H9 (cell line): ENCODE measurements around the gene EVL. TPM values are rescaled to one million over a fixed set of nuclear protein-coding genes. Genes with fewer than 3 reads are reported as not detected.

Source experiments
- DNase-seq: peaks from one replicate; pipeline ENCODE4 v3.0.0-alpha.2; 2017
- H2AFZ ChIP-seq: one replicate; pipeline ENCODE4 v1.6.1; 2013; ENCODE audit warnings: mild to moderate bottlenecking, low read length, control low read depth, moderate library complexity
- H2AK5ac ChIP-seq: 2 replicates; pipeline ENCODE4 v1.6.1; 2013; ENCODE audit warnings: low read length, control low read depth, mixed read lengths; ENCODE audit not compliant: insufficient read length
- H2BK120ac ChIP-seq: one replicate; pipeline ENCODE4 v1.6.1; 2013; ENCODE audit warnings: low read depth, mild to moderate bottlenecking, low read length, control low read depth, inconsistent platforms; ENCODE audit not compliant: poor library complexity, severe bottlenecking
- H2BK12ac ChIP-seq: 2 replicates; pipeline ENCODE4 v1.6.1; 2013; ENCODE audit warnings: low read length, control low read depth, mixed read lengths, low read depth; ENCODE audit not compliant: insufficient read length
- H2BK15ac ChIP-seq: 2 replicates; pipeline ENCODE4 v1.6.1; 2013; ENCODE audit warnings: low read depth, low read length, control low read depth
- H2BK20ac ChIP-seq: one replicate; pipeline ENCODE4 v1.6.1; 2013; ENCODE audit warnings: low read depth, mild to moderate bottlenecking, low read length, control low read depth, inconsistent platforms; ENCODE audit not compliant: poor library complexity, severe bottlenecking
- H2BK5ac ChIP-seq: 2 replicates; pipeline ENCODE4 v1.6.1; 2013; ENCODE audit warnings: low read length, control low read depth, mixed read lengths; ENCODE audit not compliant: insufficient read length
- H3K14ac ChIP-seq: 2 replicates; pipeline ENCODE4 v1.6.1; 2013; ENCODE audit warnings: low read length, control low read depth; ENCODE audit not compliant: insufficient read depth
- H3K18ac ChIP-seq: 2 replicates; pipeline ENCODE4 v1.6.1; 2013; ENCODE audit warnings: low read depth, mild to moderate bottlenecking, mixed read lengths, low read length, control low read depth; ENCODE audit not compliant: insufficient read length
- H3K23ac ChIP-seq: 2 replicates; pipeline ENCODE4 v1.6.1; 2013; ENCODE audit warnings: low read length, control low read depth, mixed read lengths, low read depth; ENCODE audit not compliant: insufficient read length
- H3K23me2 ChIP-seq: 2 replicates; pipeline ENCODE4 v1.6.1; 2013; ENCODE audit warnings: low read depth, mild to moderate bottlenecking, mixed read lengths, low read length, control low read depth; ENCODE audit not compliant: insufficient read length, poor library complexity, severe bottlenecking
- H3K27ac ChIP-seq: 2 replicates; pipeline ENCODE4 v1.5.1; 2013; ENCODE audit warnings: low read length, control low read depth, mixed read lengths, low read depth; ENCODE audit not compliant: insufficient read length
- H3K27me3 ChIP-seq: 2 replicates; pipeline ENCODE4 v1.6.1; 2013; ENCODE audit warnings: low read length, control low read depth, inconsistent platforms; ENCODE audit not compliant: insufficient read depth
- H3K4ac ChIP-seq: 2 replicates; pipeline ENCODE4 v1.6.1; 2013; ENCODE audit warnings: low read depth, mild to moderate bottlenecking, control low read depth, inconsistent platforms, low read length, moderate library complexity
- H3K4me1 ChIP-seq: 2 replicates; pipeline ENCODE4 v1.6.1; 2013; ENCODE audit warnings: low read length, control low read depth, inconsistent platforms; ENCODE audit not compliant: insufficient read depth
- H3K4me2 ChIP-seq: 2 replicates; pipeline ENCODE4 v1.6.1; 2013; ENCODE audit warnings: low read length, control low read depth, mixed read lengths; ENCODE audit not compliant: insufficient read length, insufficient read depth
- H3K56ac ChIP-seq: 2 replicates; pipeline ENCODE4 v1.6.1; 2013; ENCODE audit warnings: low read depth, mild to moderate bottlenecking, mixed read lengths, low read length, control low read depth; ENCODE audit not compliant: insufficient read length
- H3K79me1 ChIP-seq: 2 replicates; pipeline ENCODE4 v1.6.1; 2013; ENCODE audit warnings: low read depth, mild to moderate bottlenecking, moderate library complexity, low read length, control low read depth, inconsistent platforms; ENCODE audit not compliant: insufficient read depth, poor library complexity, severe bottlenecking
- H3K79me2 ChIP-seq: 2 replicates; pipeline ENCODE4 v1.6.1; 2013; ENCODE audit warnings: low read length, control low read depth, inconsistent platforms; ENCODE audit not compliant: insufficient read depth
- H3K9ac ChIP-seq: 2 replicates; pipeline ENCODE4 v1.6.1; 2013; ENCODE audit warnings: low read length, control low read depth, mixed read lengths; ENCODE audit not compliant: insufficient read length; ENCODE audit errors: extremely low read depth
- H3K9me3 ChIP-seq: one replicate; pipeline ENCODE4 v1.6.1; 2013; ENCODE audit warnings: low read depth, low read length, inconsistent platforms; ENCODE audit not compliant: control insufficient read depth
- H3T11ph ChIP-seq: one replicate; pipeline ENCODE4 v1.6.1; 2013; ENCODE audit warnings: mild to moderate bottlenecking, low read length, control low read depth, inconsistent platforms
- H4K20me1 ChIP-seq: one replicate; pipeline ENCODE4 v1.6.1; 2013; ENCODE audit not compliant: control insufficient read depth, insufficient read length, insufficient read depth
- H4K5ac ChIP-seq: 2 replicates; pipeline ENCODE4 v1.6.1; 2013; ENCODE audit warnings: low read depth, mild to moderate bottlenecking, mixed read lengths, low read length, control low read depth; ENCODE audit not compliant: insufficient read length
- H4K8ac ChIP-seq: replicated peaks from 2 replicates; pipeline ENCODE4 v1.6.1; 2013; ENCODE audit warnings: low read length, control low read depth, mixed read lengths, low read depth; ENCODE audit not compliant: insufficient read length
- H4K91ac ChIP-seq: 2 replicates; pipeline ENCODE4 v1.6.1; 2013; ENCODE audit warnings: low read depth, mild to moderate bottlenecking, moderate library complexity, mixed read lengths, low read length, control low read depth; ENCODE audit not compliant: insufficient read length
- H3K27ac Mint-ChIP-seq, 3 experiments: 2 replicates in 2 of 3; 3 replicates in 1 of 3; pipeline ENCODE4 v1.8.0; 2020 to 2021; ENCODE audit warnings: mixed read lengths in 3 of 3, mild to moderate bottlenecking in 1 of 3, moderate library complexity in 1 of 3
- H3K27me3 Mint-ChIP-seq: 2 replicates; pipeline ENCODE4 v1.8.0; 2021; ENCODE audit warnings: low read depth, mild to moderate bottlenecking, moderate library complexity, mixed read lengths
- H3K36me3 Mint-ChIP-seq, 3 experiments: 2 replicates in 2 of 3; 3 replicates in 1 of 3; pipeline ENCODE4 v1.8.0; 2020 to 2021; ENCODE audit warnings: low read depth in 3 of 3, mixed read lengths in 3 of 3; ENCODE audit not compliant: insufficient read depth in 1 of 3
- H3K4me1 Mint-ChIP-seq, 2 experiments: 2 replicates each; pipeline ENCODE4 v1.8.0; 2020; ENCODE audit warnings: mixed read lengths in 2 of 2
- H3K4me3 Mint-ChIP-seq, 2 experiments: 2 replicates in 1 of 2; 3 replicates in 1 of 2; pipeline ENCODE4 v1.8.0; 2020 to 2021; ENCODE audit warnings: mild to moderate bottlenecking in 2 of 2, mixed read lengths in 2 of 2, moderate library complexity in 1 of 2
- H3K9me3 Mint-ChIP-seq, 2 experiments: 2 replicates in 1 of 2; 3 replicates in 1 of 2; pipeline ENCODE4 v1.8.0; 2020; ENCODE audit warnings: mild to moderate bottlenecking in 2 of 2, mixed read lengths in 2 of 2, moderate library complexity in 1 of 2
- WGBS: extraction: QIAGEN DNeasy Blood & Tissue Kit; methylation state at CpG from one replicate; pipeline ENCODE4 v1.1.7; 2013; ENCODE audit warnings: missing lambda C conversion rate, low lambda C conversion rate, mixed read lengths; ENCODE audit not compliant: insufficient read length; ENCODE audit errors: extremely low coverage; 5-methylcytosine and 5-hydroxymethylcytosine counted together
- total RNA-seq: library from RNA; stranded (reverse); gene quantifications from 2 replicates; pipeline ENCODE4 v1.2.1, GENCODE V29; 2021
- TF ChIP-seq, protein P1 (sequence below): fragments of 200-600 bp; sonication (generic); conservative IDR thresholded peaks from 3 replicates; pipeline ENCODE4 v1.8.0; 2021; ENCODE audit warnings: antibody characterized with exemption, mild to moderate bottlenecking

EVL gene
- total RNA-seq, 1 experiment from 2014 or later = 53.2 TPM

DNA sequence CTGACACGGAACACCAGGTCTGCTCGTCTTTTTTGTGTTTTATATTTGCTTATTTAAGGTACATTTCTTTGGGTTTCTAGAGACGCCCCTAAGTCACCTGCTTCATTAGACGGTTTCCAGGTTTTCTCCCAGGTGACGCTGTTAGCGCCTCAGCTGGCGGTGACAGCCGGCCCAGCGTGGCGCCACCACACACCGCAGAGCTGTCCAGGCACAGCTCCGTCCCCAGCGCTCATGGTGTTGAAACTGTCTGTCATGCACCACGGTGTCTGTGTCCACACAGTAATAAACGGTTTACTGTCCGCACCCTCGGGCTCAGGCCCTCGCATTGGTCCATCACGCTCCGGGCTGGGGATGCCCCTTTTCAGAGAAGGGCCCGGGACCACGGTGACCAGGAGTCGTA, 78.7 kb downstream of the EVL start:
- H3K4me1 Mint-ChIP-seq = peaks cover 10 to 17% of the 10 kb centered on the region in 2 experiments
- H4K20me1 ChIP-seq = no peaks in the 10 kb centered on the region
- no peak overlapping the region for H3K4ac ChIP-seq
- H3K27me3 Mint-ChIP-seq = no peaks in the 10 kb centered on the region
- no peaks in the 10 kb centered on the region for H3K23me2 ChIP-seq
- no peak overlapping the region for H4K8ac ChIP-seq
- H2BK20ac ChIP-seq = no peak overlapping the region
- no peaks in the 10 kb centered on the region for H3K79me1 ChIP-seq
- no peak overlapping the region for H2BK15ac ChIP-seq
- no peak overlapping the region for H2BK12ac ChIP-seq
- H3K14ac ChIP-seq = no peak overlapping the region
- H3K56ac ChIP-seq = no peak overlapping the region
- peaks cover 2% of the 10 kb centered on the region; the same call in 1 of the 2 replicates for H3K4me1 ChIP-seq
- H3K23ac ChIP-seq = no peak overlapping the region
- H2AK5ac ChIP-seq = no peak overlapping the region
- H3K4me3 Mint-ChIP-seq = no peak overlapping the region
- H3K9me3 ChIP-seq = no peaks in the 10 kb centered on the region
- H3K36me3 Mint-ChIP-seq = peaks cover 0 to 5% (median 3%) of the 10 kb centered on the region in 3 experiments; a peak in 3 of 7 replicates
- H2BK120ac ChIP-seq = no peak overlapping the region
- H3K79me2 ChIP-seq = no peaks in the 10 kb centered on the region
- no peaks in the 10 kb centered on the region for H3K9me3 Mint-ChIP-seq
- no peak overlapping the region for H4K91ac ChIP-seq
- WGBS = no CpG with 5 or more reads among the region's 23 CpGs
- TF ChIP-seq, protein P1, sequence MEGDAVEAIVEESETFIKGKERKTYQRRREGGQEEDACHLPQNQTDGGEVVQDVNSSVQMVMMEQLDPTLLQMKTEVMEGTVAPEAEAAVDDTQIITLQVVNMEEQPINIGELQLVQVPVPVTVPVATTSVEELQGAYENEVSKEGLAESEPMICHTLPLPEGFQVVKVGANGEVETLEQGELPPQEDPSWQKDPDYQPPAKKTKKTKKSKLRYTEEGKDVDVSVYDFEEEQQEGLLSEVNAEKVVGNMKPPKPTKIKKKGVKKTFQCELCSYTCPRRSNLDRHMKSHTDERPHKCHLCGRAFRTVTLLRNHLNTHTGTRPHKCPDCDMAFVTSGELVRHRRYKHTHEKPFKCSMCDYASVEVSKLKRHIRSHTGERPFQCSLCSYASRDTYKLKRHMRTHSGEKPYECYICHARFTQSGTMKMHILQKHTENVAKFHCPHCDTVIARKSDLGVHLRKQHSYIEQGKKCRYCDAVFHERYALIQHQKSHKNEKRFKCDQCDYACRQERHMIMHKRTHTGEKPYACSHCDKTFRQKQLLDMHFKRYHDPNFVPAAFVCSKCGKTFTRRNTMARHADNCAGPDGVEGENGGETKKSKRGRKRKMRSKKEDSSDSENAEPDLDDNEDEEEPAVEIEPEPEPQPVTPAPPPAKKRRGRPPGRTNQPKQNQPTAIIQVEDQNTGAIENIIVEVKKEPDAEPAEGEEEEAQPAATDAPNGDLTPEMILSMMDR = no peak
- no peaks in the 10 kb centered on the region for H3K27me3 ChIP-seq
- H4K5ac ChIP-seq = no peak overlapping the region
- no peak overlapping the region for H3T11ph ChIP-seq
- H3K18ac ChIP-seq = no peak overlapping the region
- no peak overlapping the region for H3K4me2 ChIP-seq
- H3K27ac Mint-ChIP-seq = no peak overlapping the region
- DNase-seq = no peak
- H3K27ac ChIP-seq = no peak overlapping the region
- H3K9ac ChIP-seq = no peak overlapping the region
- H2AFZ ChIP-seq = no peak overlapping the region
- no peak overlapping the region for H2BK5ac ChIP-seq
